Heart right ventricle (tissue), 16 donors: Measurements from ENCODE around the gene METTL1. TPM values are rescaled to one million over a fixed set of nuclear protein-coding genes. Genes with fewer than 3 reads are reported as not detected.
A peak's percentile ranks its signal among the peaks of the same experiment; 100 is the strongest.

Source experiments
- ATAC-seq, 8 donors: fragments of 200-7000 bp; cut with Tn5 transposase; one replicate each; pipeline ENCODE4 v1.9.1; 2020; ENCODE audit warnings: mild to moderate bottlenecking in 8 of 8, moderate library complexity in 8 of 8, moderate number of reproducible peaks in 1 of 8
- DNase-seq, 2 donors: peaks; one replicate each; pipeline ENCODE4 v3.0.0-alpha.2; 2020
- H3K27ac ChIP-seq, 10 donors: fragments of 200-600 bp; sonication (generic) in 2 of 10; one replicate each; pipeline versions ENCODE4 v1.5.0 to v1.8.0; 2020 to 2022; ENCODE audit warnings: mild to moderate bottlenecking in 3 of 10
- H3K27me3 ChIP-seq, 7 donors: fragments of 200-600 bp; one replicate each; pipeline ENCODE4 v1.8.0; 2021 to 2022; ENCODE audit warnings: mild to moderate bottlenecking in 2 of 7
- H3K36me3 ChIP-seq, 9 donors: fragments of 200-600 bp; sonication (generic) in 1 of 9; one replicate each; pipeline versions ENCODE4 v1.5.0 to v1.8.0; 2020 to 2022; ENCODE audit warnings: mild to moderate bottlenecking in 2 of 9
- H3K4me1 ChIP-seq, 9 donors: fragments of 200-600 bp; sonication (generic) in 1 of 9; one replicate each; pipeline versions ENCODE4 v1.5.0 to v1.8.0; 2020 to 2022; ENCODE audit warnings: mild to moderate bottlenecking in 4 of 9
- H3K4me3 ChIP-seq, 10 donors: fragments of 200-600 bp; sonication (generic) in 2 of 10; one replicate each; pipeline versions ENCODE4 v1.5.0 to v1.8.0; 2020 to 2022; ENCODE audit warnings: mild to moderate bottlenecking in 7 of 10, moderate library complexity in 2 of 10
- H3K9me3 ChIP-seq, 11 donors: fragments of 200-600 bp in 10 of 11; sonication (generic) in 2 of 11; one replicate each; pipeline versions ENCODE4 v1.5.0 to v1.8.0; 2013 to 2022; ENCODE audit warnings: mild to moderate bottlenecking in 2 of 11, control low read depth in 1 of 11, moderate library complexity in 1 of 11
- WGBS, 2 donors: extraction: QIAGEN DNeasy Blood & Tissue Kit; methylation state at CpG; one replicate each; pipeline ENCODE4 v1.1.7; 2013; ENCODE audit warnings: inconsistent platforms in 1 of 2; 5-methylcytosine and 5-hydroxymethylcytosine counted together
- intact Hi-C, 10 donors: fragments of 100-400 bp; cut with DNase I; formaldehyde crosslinking; loops; one replicate each; pipeline versions ENCODE4 v1.11.1 to v1.14.2; 2022
- polyA plus RNA-seq, 2 donors: library from polyadenylated mRNA; stranded (reverse); fragments of 200-250 nt; gene quantifications; one replicate each; pipeline ENCODE4 v1.2.3, GENCODE V29; 2013
- total RNA-seq, 10 donors: library from RNA; stranded (reverse); fragmentation: NEBNext Ultra II Directional in 3 of 10; extraction: Animal tissue kit (Norgen Biotek cat#: 25700) in 3 of 10; gene quantifications; one replicate each; pipeline versions ENCODE4 v1.2.1 to v1.2.4, GENCODE V29; 2021 to 2023
- TF ChIP-seq, protein P1 (sequence below), 9 donors: fragments of 200-600 bp; sonication (generic) in 2 of 9; IDR thresholded peaks; one replicate each; pipeline versions ENCODE4 v1.5.0 to v1.8.0; 2021 to 2022; ENCODE audit warnings: antibody characterized with exemption in 9 of 9, mild to moderate bottlenecking in 5 of 9, moderate library complexity in 1 of 9
- donor health status: Arrhythmogenic right ventricular cardiomyopathy.
- donor health status: ischemic (EF 13 %, LVEDD 7.1; RV severe dilation, severe dysfunction).
- donor health status: healthy with polysubstance abuse.
- donor health status: DM: no; HTN: yes; CAD: no.
- donor health status: DM: no; HTN: no; CAD: no.
- donor health status: ischemic (EF 25% LVEDD 6.9; RV normal size, moderate dysfunction).
- donor health status: ischemic (EF 25% LVEDD 5.7; RV mildly dilated, moderate dysfunction).
- donor health status: healthy.
- donor health status: DM: yes; HTN: yes; CAD: no.
- donor health status: Ischemic cardiomyopathy.
- donor health status: ischemic (EF 35%, LVEDD 5.7; RV mildly dilated, moderate dysfunction).
- donor health status: nonischemic (EF 11% LVEDD 7.7; RV severe dilation, severe dysfunction).
- donor health status: DM: yes; HTN: yes; CAD: no.
- donor health status: PGD.
- donor health status: ischemic (EF 29% LVEDD 5.4; RV normal size, mild dysfunction).
- donor health status: nonischemic (EF 23%, LVEDD 6.1; RV moderate dilation, normal function).

The METTL1 gene
- total and polyA plus RNA-seq, 12 donors, result 5.6 to 29.4 (median 8.3) TPM

DNA sequence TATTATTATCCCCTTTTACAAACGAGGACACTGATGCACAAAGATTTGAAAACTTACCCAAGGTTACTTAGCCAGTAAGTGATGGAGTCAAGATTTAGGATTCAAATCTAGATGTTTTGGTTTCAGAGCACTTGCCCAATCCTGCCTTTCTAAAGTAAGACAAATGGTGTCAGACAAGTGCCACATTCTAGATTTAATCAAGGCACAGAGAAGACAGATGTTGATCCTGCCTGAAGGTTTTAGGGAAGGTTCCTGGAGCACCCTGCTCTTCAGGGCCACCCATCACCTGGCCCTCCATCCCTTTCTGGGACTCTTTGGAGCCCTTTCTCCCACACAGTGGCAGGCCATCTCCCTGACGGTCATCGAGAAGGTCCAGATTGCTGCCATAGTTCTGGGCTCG, 14.1 kb downstream of the METTL1 start:
- Histone ChIP-seq H3K4me3 (no peak overlapping the region), H3K27ac (no peak overlapping the region), H3K36me3 (peaks cover 0 to 23% (median 8%) of the 10 kb centered on the region in 9 donors), H3K9me3 (no peaks in the 10 kb centered on the region), H3K4me1 (peaks cover 5 to 34% (median 21%) of the 10 kb centered on the region in 9 donors), H3K27me3 (peaks cover 0 to 7% (median 5%) of the 10 kb centered on the region in 7 donors)
- TF ChIP-seq, protein P1, sequence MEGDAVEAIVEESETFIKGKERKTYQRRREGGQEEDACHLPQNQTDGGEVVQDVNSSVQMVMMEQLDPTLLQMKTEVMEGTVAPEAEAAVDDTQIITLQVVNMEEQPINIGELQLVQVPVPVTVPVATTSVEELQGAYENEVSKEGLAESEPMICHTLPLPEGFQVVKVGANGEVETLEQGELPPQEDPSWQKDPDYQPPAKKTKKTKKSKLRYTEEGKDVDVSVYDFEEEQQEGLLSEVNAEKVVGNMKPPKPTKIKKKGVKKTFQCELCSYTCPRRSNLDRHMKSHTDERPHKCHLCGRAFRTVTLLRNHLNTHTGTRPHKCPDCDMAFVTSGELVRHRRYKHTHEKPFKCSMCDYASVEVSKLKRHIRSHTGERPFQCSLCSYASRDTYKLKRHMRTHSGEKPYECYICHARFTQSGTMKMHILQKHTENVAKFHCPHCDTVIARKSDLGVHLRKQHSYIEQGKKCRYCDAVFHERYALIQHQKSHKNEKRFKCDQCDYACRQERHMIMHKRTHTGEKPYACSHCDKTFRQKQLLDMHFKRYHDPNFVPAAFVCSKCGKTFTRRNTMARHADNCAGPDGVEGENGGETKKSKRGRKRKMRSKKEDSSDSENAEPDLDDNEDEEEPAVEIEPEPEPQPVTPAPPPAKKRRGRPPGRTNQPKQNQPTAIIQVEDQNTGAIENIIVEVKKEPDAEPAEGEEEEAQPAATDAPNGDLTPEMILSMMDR (IDR thresholded peaks at IDR 0.05), result no peak
- DNase-seq (no peak), ATAC-seq (no peak)
- 93 to 95% methylated on average over 4 of the region's 4 CpGs for WGBS, 2 donors
- intact Hi-C loops, result no loop called here

DNA sequence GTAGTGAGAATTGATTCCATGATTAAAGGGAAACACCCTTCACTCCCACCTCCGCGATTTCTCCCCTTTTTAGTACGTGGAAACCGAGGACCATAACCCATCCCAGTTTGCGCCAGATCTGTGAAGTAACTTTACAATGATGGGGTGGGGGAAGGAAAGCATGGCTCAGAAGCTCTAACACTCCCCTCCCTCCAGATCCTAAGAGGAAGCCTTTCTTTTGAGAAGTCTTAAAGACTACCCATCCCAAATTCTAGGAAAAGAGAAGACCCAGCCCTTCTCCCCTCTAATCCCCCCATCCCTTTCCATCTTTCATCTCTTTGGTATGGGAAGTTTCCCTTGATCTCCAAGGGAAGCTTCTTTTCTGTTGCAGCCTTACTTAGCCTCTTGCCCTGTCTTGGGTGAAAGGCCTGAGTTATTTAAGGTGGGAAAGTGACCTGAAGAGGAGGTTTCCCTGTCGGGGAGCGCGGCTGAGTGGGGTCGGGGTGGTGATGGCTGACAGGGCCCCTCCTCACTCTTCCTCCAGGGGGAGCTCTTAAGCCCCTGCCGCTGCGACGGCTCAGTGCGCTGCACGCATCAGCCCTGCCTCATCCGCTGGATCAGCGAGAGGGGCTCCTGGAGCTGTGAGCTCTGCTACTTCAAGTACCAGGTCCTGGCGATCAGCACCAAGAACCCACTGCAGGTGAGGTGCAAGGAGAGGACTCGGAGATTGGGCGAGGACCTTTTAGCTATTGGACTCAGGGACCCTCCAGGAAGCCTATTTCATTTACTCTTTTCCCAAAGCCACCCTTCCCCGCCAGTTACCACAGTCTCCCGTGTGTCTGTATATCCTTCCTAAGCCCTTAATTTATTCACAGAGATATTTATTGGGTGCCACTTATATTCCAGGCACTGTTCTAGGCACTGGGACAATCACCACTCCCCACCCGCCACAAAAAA, 15.2 kb downstream of the METTL1 start:
- peaks cover 6 to 39% (median 24%) of the 10 kb centered on the region in 9 donors for H3K4me1 ChIP-seq
- ATAC-seq (no peak), DNase-seq (peak in 1 of 2 donors; percentile 47)
- H3K36me3 ChIP-seq, result peaks cover 0 to 23% (median 8%) of the 10 kb centered on the region in 9 donors
- WGBS, 2 donors, result 58 to 69% methylated on average over 22 of the region's 22 CpGs
- TF ChIP-seq, protein P1 (IDR thresholded peaks at IDR 0.05), result peak; percentile 9 to 69 (median 46)
- H3K27me3 ChIP-seq, result no peaks in the 10 kb centered on the region
- H3K27ac ChIP-seq, result peak overlapping the region in 3 of 10 donors; percentile 53 to 74 (median 70)
- intact Hi-C loops, result no loop called here
- H3K4me3 ChIP-seq, result peak overlapping the region in 6 of 10 donors; percentile 67 to 80 (median 70)
- no peaks in the 10 kb centered on the region for H3K9me3 ChIP-seq

DNA sequence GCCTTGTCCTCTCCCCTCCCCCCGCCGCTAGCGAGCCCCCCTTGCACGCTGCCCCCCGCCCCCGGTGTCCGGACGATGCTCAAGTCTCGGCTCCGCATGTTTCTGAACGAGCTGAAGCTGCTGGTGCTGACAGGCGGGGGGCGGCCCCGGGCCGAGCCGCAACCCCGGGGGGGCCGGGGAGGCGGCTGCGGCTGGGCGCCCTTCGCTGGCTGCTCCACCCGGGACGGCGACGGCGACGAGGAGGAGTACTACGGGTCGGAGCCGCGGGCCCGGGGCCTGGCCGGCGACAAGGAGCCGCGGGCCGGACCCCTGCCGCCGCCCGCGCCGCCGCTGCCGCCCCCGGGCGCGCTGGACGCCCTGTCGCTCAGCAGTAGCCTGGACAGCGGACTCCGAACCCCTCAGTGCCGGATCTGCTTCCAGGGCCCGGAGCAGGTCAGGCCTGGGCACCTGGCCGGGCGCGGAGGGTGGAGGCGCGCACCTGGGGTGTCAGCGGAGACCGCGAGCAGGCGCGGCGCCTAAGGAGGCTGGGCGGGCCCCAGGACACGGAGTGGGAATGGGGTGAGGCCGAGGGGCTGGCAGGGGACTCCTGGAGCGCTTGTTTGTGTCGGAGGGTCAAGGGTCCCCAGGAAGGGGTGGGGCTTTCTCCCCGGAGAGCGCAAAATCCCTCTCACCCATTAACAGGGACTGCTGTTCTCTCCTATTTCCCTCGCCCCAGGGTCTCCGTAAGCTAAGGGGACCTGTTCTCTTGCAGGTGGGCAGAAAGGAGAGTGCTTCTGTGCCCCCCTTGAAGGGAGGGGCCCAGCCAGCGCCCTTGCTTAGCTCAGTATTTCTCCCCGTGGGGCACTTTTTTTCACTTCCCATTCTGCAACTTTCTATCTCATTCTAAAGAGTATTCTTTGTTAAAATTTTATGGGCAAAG, 16.2 kb downstream of the METTL1 start:
- ATAC-seq (no peak), DNase-seq (peak in 1 of 2 donors; percentile 32)
- Histone ChIP-seq H3K36me3 (peaks cover 0 to 27% (median 8%) of the 10 kb centered on the region in 9 donors), H3K9me3 (no peaks in the 10 kb centered on the region), H3K27me3 (no peaks in the 10 kb centered on the region), H3K4me3 (peak overlapping the region; percentile 42 to 85 (median 71)), H3K4me1 (peaks cover 13 to 49% (median 34%) of the 10 kb centered on the region in 9 donors), H3K27ac (peak overlapping the region in 9 of 10 donors; percentile 30 to 74 (median 54))
- intact Hi-C loops, result no loop called here
- WGBS, 2 donors, result 2 to 3% methylated on average over 73 to 76 of the region's 76 CpGs
- TF ChIP-seq, protein P1 (IDR thresholded peaks at IDR 0.05), result no peak

DNA sequence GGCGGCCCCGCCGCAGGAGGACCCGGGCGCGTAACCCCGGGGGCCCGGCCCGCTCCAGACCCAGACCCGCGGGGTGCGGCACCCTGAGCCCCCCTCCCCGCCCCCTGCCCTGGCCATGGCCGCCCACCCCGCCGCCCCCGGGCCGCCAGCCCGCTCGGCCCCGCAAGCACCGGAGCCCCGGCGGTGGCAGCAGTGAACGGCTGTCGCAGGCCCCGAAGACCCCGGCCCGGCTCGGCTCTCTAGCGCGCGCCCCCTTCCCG, 16.8 kb downstream of the METTL1 start:
- H3K9me3 ChIP-seq, result no peaks in the 10 kb centered on the region
- WGBS, 2 donors, result 0 to 1% methylated on average over 7 to 34 of the region's 34 CpGs
- peaks cover 0 to 33% (median 11%) of the 10 kb centered on the region in 9 donors for H3K36me3 ChIP-seq
- intact Hi-C loops, result no loop called here
- H3K27me3 ChIP-seq, result no peaks in the 10 kb centered on the region
- TF ChIP-seq, protein P1 (IDR thresholded peaks at IDR 0.05), result no peak
- peak overlapping the region; percentile 42 to 85 (median 71) for H3K4me3 ChIP-seq
- H3K4me1 ChIP-seq, result peaks cover 14 to 51% (median 38%) of the 10 kb centered on the region in 9 donors
- ATAC-seq (no peak), DNase-seq (no peak)
- H3K27ac ChIP-seq, result peak overlapping the region; percentile 22 to 74 (median 53)
